ENCODE results near the gene CDC42SE1.

CDC42SE1 gene

DNA sequence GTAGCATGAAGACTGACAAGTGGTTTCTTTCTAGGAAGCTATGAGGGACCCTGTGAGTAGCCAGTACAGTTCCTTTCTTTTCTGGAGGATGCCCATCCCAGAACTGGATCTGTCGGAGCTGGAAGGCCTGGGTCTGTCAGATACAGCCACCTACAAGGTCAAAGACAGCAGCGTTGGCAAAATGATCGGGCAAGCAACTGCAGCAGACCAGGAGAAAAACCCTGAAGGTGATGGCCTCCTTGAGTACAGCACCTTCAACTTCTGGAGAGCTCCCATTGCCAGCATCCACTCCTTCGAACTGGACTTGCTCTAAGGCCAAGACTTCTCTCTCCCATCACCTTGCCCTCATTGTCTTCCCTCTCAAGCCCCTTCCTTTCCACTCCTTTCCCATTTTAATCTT, 7.8 kb upstream of the CDC42SE1 start:
- Histone ChIP-seq H3K4me3 (ENCODE audit: low read length) (no peak overlapping the region), H3K27me3 (ENCODE audit: control insufficient read depth, low read length) (no peaks in the 10 kb centered on the region), H4K20me1 (ENCODE audit: control insufficient read depth, insufficient read depth, low read depth, low read length) (no peaks in the 10 kb centered on the region), H3K36me3 (ENCODE audit: control insufficient read depth, low read length) (peaks cover 20% of the 10 kb centered on the region), H3K4me1 (ENCODE audit: control insufficient read depth, low read length) (peaks cover 18% of the 10 kb centered on the region), H3K79me2 (ENCODE audit: control insufficient read depth, low read length) (peaks cover 20% of the 10 kb centered on the region), H3K27ac (ENCODE audit: low read depth, low read length) (no peak overlapping the region), H3F3A (ENCODE audit: control insufficient read depth, insufficient read depth) (peaks cover 16% of the 10 kb centered on the region), H3K4me2 (ENCODE audit: low read length) (no peak overlapping the region), H3K9me3 (ENCODE audit: control insufficient read depth, insufficient read depth, low read length) (no peaks in the 10 kb centered on the region), H3K9me2 (replicated peaks; ENCODE audit: control insufficient read depth, low read length) (no peaks in the 10 kb centered on the region)
- TF ChIP-seq EZH2phosphoT487 (IDR thresholded peaks at IDR 0.05; ENCODE audit: borderline replicate concordance, low read length), result no peak
- TF ChIP-seq, protein P1, sequence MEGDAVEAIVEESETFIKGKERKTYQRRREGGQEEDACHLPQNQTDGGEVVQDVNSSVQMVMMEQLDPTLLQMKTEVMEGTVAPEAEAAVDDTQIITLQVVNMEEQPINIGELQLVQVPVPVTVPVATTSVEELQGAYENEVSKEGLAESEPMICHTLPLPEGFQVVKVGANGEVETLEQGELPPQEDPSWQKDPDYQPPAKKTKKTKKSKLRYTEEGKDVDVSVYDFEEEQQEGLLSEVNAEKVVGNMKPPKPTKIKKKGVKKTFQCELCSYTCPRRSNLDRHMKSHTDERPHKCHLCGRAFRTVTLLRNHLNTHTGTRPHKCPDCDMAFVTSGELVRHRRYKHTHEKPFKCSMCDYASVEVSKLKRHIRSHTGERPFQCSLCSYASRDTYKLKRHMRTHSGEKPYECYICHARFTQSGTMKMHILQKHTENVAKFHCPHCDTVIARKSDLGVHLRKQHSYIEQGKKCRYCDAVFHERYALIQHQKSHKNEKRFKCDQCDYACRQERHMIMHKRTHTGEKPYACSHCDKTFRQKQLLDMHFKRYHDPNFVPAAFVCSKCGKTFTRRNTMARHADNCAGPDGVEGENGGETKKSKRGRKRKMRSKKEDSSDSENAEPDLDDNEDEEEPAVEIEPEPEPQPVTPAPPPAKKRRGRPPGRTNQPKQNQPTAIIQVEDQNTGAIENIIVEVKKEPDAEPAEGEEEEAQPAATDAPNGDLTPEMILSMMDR (IDR thresholded peaks at IDR 0.05; ENCODE audit: low read depth, low read length, poor library complexity, severe bottlenecking), result no peak

GRCh38 chr1:151065089-151065645, 5.7 kb upstream of the CDC42SE1 start:
- peaks cover 13% of the 10 kb centered on the region for H3K36me3 ChIP-seq (ENCODE audit: control insufficient read depth, low read length)
- H3K4me1 ChIP-seq (ENCODE audit: control insufficient read depth, low read length), result peaks cover 23% of the 10 kb centered on the region
- H3F3A ChIP-seq (ENCODE audit: control insufficient read depth, insufficient read depth), result peaks cover 16% of the 10 kb centered on the region
- no peak overlapping the region for H3K27ac ChIP-seq (ENCODE audit: low read depth, low read length)
- TF ChIP-seq, protein P1 (IDR thresholded peaks at IDR 0.05; ENCODE audit: low read depth, low read length, poor library complexity, severe bottlenecking), result no peak
- TF ChIP-seq EZH2phosphoT487 (IDR thresholded peaks at IDR 0.05; ENCODE audit: borderline replicate concordance, low read length), result no peak
- H3K79me2 ChIP-seq (ENCODE audit: control insufficient read depth, low read length), result peaks cover 23% of the 10 kb centered on the region
- no peak overlapping the region for H3K4me3 ChIP-seq (ENCODE audit: low read length)
- no peaks in the 10 kb centered on the region for H3K9me3 ChIP-seq (ENCODE audit: control insufficient read depth, insufficient read depth, low read length)
- H3K27me3 ChIP-seq (ENCODE audit: control insufficient read depth, low read length), result no peaks in the 10 kb centered on the region
- H4K20me1 ChIP-seq (ENCODE audit: control insufficient read depth, insufficient read depth, low read depth, low read length), result no peaks in the 10 kb centered on the region
- no peak overlapping the region for H3K4me2 ChIP-seq (ENCODE audit: low read length)
- H3K9me2 ChIP-seq (replicated peaks; ENCODE audit: control insufficient read depth, low read length), result no peaks in the 10 kb centered on the region

DNA sequence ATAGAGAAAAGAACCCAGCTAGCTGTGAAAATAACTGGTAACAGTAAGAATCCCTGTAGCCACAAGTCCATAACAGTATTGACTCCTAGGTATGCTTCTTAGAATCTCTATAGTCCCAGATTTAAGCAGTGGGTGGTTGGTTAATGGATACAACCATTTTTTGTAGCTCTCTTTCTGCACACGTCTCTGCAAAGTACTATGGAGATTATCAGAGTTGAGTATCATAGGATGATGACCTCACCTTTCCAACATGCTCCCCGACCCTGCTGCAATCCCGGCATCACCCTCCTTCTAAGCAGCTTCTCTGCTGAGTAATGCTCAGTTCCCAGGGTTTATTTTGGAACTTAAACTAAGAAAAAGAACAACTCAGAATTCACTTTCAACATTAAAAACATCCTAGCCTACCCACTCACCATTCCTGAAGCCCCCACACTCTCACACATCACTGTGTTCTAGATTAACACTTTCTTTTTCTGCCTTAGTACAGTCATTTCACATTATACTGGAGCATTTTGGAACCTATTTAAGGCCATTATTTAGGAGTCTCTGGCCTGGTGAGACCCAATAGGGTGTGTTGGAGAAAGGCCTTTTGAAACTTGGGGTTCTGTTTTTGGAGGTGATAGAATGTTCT, 3.4 kb upstream of the CDC42SE1 start:
- no peak overlapping the region for H3K4me3 ChIP-seq (ENCODE audit: low read length)
- no peak overlapping the region for H3K27ac ChIP-seq (ENCODE audit: low read depth, low read length)

More for the DNA sequence above, 3.4 kb upstream of the CDC42SE1 start:
- H3K9me3 ChIP-seq (ENCODE audit: control insufficient read depth, insufficient read depth, low read length), result no peaks in the 10 kb centered on the region
- no peaks in the 10 kb centered on the region for H3K27me3 ChIP-seq (ENCODE audit: control insufficient read depth, low read length)
- TF ChIP-seq, protein P1 (IDR thresholded peaks at IDR 0.05; ENCODE audit: low read depth, low read length, poor library complexity, severe bottlenecking), result no peak
- no peak for TF ChIP-seq EZH2phosphoT487 (IDR thresholded peaks at IDR 0.05; ENCODE audit: borderline replicate concordance, low read length)
- peaks cover 36% of the 10 kb centered on the region for H3K79me2 ChIP-seq (ENCODE audit: control insufficient read depth, low read length)
- H3K36me3 ChIP-seq (ENCODE audit: control insufficient read depth, low read length), result peaks cover 17% of the 10 kb centered on the region
- H3K4me1 ChIP-seq (ENCODE audit: control insufficient read depth, low read length), result peaks cover 24% of the 10 kb centered on the region
- no peaks in the 10 kb centered on the region for H3K9me2 ChIP-seq (replicated peaks; ENCODE audit: control insufficient read depth, low read length)
- peaks cover 5% of the 10 kb centered on the region for H3F3A ChIP-seq (ENCODE audit: control insufficient read depth, insufficient read depth)
- H4K20me1 ChIP-seq (ENCODE audit: control insufficient read depth, insufficient read depth, low read depth, low read length), result peaks cover 7% of the 10 kb centered on the region; the same call in 1 of the 2 replicates
- H3K4me2 ChIP-seq (ENCODE audit: low read length), result no peak overlapping the region

All from DOHH2 (cell line).